ENCODE measurements around the gene FRRS1L.

FRRS1L gene

GRCh38 chr9:109088221-109088620 lies 78.8 kb downstream of the FRRS1L start:
- no peak overlapping the region for H3K4me3 ChIP-seq (ENCODE audit: low read depth, low read length)
- no peak for TF ChIP-seq CTCF (IDR thresholded peaks at IDR 0.05; ENCODE audit: control insufficient read depth, extremely low read depth, insufficient read depth)
- DNase-seq (ENCODE audit: low read depth): no peak

GRCh38 chr9:109087795-109088194 lies 79.3 kb downstream of the FRRS1L start:
- no peak overlapping the region for H3K4me3 ChIP-seq (ENCODE audit: low read depth, low read length)
- no peak for TF ChIP-seq CTCF (IDR thresholded peaks at IDR 0.05; ENCODE audit: control insufficient read depth, extremely low read depth, insufficient read depth)
- no peak for DNase-seq (ENCODE audit: low read depth)

- no peak overlapping the region for H3K4me3 ChIP-seq (ENCODE audit: low read depth, low read length)
- TF ChIP-seq CTCF (IDR thresholded peaks at IDR 0.05; ENCODE audit: control insufficient read depth, extremely low read depth, insufficient read depth): no peak
- no peak for DNase-seq (ENCODE audit: low read depth)
These were observed 80.8 kb downstream of the FRRS1L start for GRCh38 chr9:109086221-109086620.

- DNase-seq (ENCODE audit: low read depth): no peak
- TF ChIP-seq CTCF (IDR thresholded peaks at IDR 0.05; ENCODE audit: control insufficient read depth, extremely low read depth, insufficient read depth): no peak
- H3K4me3 ChIP-seq (ENCODE audit: low read depth, low read length): no peak overlapping the region
These were observed 81.5 kb downstream of the FRRS1L start for GRCh38 chr9:109085510-109085909.

- TF ChIP-seq CTCF (IDR thresholded peaks at IDR 0.05; ENCODE audit: control insufficient read depth, extremely low read depth, insufficient read depth): no peak
- no peak for DNase-seq (ENCODE audit: low read depth)
These were observed 83.1 kb downstream of the FRRS1L start for GRCh38 chr9:109083813-109084405.

GRCh38 chr9:109083141-109083540 lies 83.9 kb downstream of the FRRS1L start:
- no peak overlapping the region for H3K4me3 ChIP-seq (ENCODE audit: low read depth, low read length)
- TF ChIP-seq CTCF (IDR thresholded peaks at IDR 0.05; ENCODE audit: control insufficient read depth, extremely low read depth, insufficient read depth): no peak
- DNase-seq (ENCODE audit: low read depth): no peak

More at GRCh38 chr9:109083813-109084405, 83.1 kb downstream of the FRRS1L start:
- no peak overlapping the region for H3K4me3 ChIP-seq (ENCODE audit: low read depth, low read length)

- DNase-seq (ENCODE audit: low read depth): no peak
- no peak for TF ChIP-seq CTCF (IDR thresholded peaks at IDR 0.05; ENCODE audit: control insufficient read depth, extremely low read depth, insufficient read depth)
- H3K4me3 ChIP-seq (ENCODE audit: low read depth, low read length): no peak overlapping the region
These were observed 84.9 kb downstream of the FRRS1L start for GRCh38 chr9:109082091-109082620.

Measured in LNCaP clone FGC (cell line).